AG08396 (cell line): Measurements from ENCODE around the gene WDR76.

ENCODE experiments used
- DNase-seq: peaks from one replicate; pipeline ENCODE4 v3.0.0; 2012; ENCODE audit warnings: low spot score, mixed read lengths

Gene WDR76

GRCh38 chr15:43913026-43913780 is 86.4 kb downstream of the WDR76 start:
- DNase-seq = peak; percentile 76

GRCh38 chr15:43913941-43914340 is 87.1 kb downstream of the WDR76 start:
- DNase-seq = no peak

- no peak for DNase-seq
These were observed 89.0 kb downstream of the WDR76 start for GRCh38 chr15:43915631-43916325.

GRCh38 chr15:43916326-43916660 is 89.5 kb downstream of the WDR76 start:
- DNase-seq = no peak
